Epithelial cell of proximal tubule (primary cell): Measurements from ENCODE around the gene CDK6. TPM values are rescaled to one million over a fixed set of nuclear protein-coding genes. Genes with fewer than 3 reads are reported as not detected.
"Not testable (repeated sequence)": the region's sequence is repeated elsewhere in the genome, so short reads cannot be mapped to it uniquely, and the experiment has no call there.

ENCODE experiments used
- DNase-seq: peaks from one replicate; pipeline ENCODE4 v3.0.0-alpha.2; 2011; ENCODE audit warnings: low read depth
- H3K4me3 ChIP-seq: 2 replicates; pipeline ENCODE4 v1.5.1; 2011; ENCODE audit warnings: low read depth, mild to moderate bottlenecking, low read length
- CTCF ChIP-seq: conservative IDR thresholded peaks from 2 replicates; pipeline ENCODE4 v1.5.1; 2012; ENCODE audit warnings: low read depth, mild to moderate bottlenecking, low read length
- total RNA-seq: library from RNA; depleted of rRNA; stranded (reverse); fragments of >200 nt; gene quantifications from 2 replicates; pipeline ENCODE4 v1.2.3, GENCODE V29; 2015

Gene CDK6
- total RNA-seq: 98.2 and 99.4 TPM in 2 replicates

GRCh38 chr7:92836489-92836999 is at the start of gene CDK6:
Gene CDK6, minus strand, starts transcription at chr7:92836573. Its CDS starts 3,250 bp downstream, at chr7:92833323.
- peak within 1 kb of the TSS; percentile 93 for H3K4me3 ChIP-seq
- no peak for TF ChIP-seq CTCF
- DNase-seq: no peak

- not testable (repeated sequence) for H3K4me3 ChIP-seq, DNase-seq
These were observed 49.7 kb upstream of the CDK6 start for GRCh38 chr7:92886039-92886438.

- no peak overlapping the region for H3K4me3 ChIP-seq
- no peak for TF ChIP-seq CTCF
- no peak for DNase-seq
These were observed 47.8 kb upstream of the CDK6 start for GRCh38 chr7:92884218-92884617.

- no peak for DNase-seq
- TF ChIP-seq CTCF: no peak
- H3K4me3 ChIP-seq: no peak overlapping the region
These were observed 46.4 kb upstream of the CDK6 start for GRCh38 chr7:92882760-92883159.

GRCh38 chr7:92881091-92881485 is 44.7 kb upstream of the CDK6 start:
- H3K4me3 ChIP-seq: no peak overlapping the region
- DNase-seq: no peak
- TF ChIP-seq CTCF: no peak

GRCh38 chr7:92880212-92881090 is 44.1 kb upstream of the CDK6 start:
- peak; percentile 28 for TF ChIP-seq CTCF
- no peak for DNase-seq
- no peak overlapping the region for H3K4me3 ChIP-seq

GRCh38 chr7:92877367-92877766 is 41.0 kb upstream of the CDK6 start:
- DNase-seq: no peak
- no peak overlapping the region for H3K4me3 ChIP-seq
- TF ChIP-seq CTCF: no peak
